ENCODE measurements around the gene STK33.

GRCh38 chr11:8573777-8574176 lies 20.3 kb downstream of the STK33 start:
- TF ChIP-seq, protein P1, sequence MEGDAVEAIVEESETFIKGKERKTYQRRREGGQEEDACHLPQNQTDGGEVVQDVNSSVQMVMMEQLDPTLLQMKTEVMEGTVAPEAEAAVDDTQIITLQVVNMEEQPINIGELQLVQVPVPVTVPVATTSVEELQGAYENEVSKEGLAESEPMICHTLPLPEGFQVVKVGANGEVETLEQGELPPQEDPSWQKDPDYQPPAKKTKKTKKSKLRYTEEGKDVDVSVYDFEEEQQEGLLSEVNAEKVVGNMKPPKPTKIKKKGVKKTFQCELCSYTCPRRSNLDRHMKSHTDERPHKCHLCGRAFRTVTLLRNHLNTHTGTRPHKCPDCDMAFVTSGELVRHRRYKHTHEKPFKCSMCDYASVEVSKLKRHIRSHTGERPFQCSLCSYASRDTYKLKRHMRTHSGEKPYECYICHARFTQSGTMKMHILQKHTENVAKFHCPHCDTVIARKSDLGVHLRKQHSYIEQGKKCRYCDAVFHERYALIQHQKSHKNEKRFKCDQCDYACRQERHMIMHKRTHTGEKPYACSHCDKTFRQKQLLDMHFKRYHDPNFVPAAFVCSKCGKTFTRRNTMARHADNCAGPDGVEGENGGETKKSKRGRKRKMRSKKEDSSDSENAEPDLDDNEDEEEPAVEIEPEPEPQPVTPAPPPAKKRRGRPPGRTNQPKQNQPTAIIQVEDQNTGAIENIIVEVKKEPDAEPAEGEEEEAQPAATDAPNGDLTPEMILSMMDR (IDR thresholded peaks at IDR 0.05 in 2 of 3, conservative IDR thresholded peaks at IDR 0.05 in 1 of 3; ENCODE audit: borderline replicate concordance in 1 of 3, insufficient read depth in 1 of 3, low read depth in 2 of 3, low read length in 2 of 3), result no peak
- no peak for TF ChIP-seq ZBTB33 (IDR thresholded peaks at IDR 0.05; ENCODE audit: extremely low read depth, insufficient replicate concordance, low read length)
- no peak for TF ChIP-seq SP1 (IDR thresholded peaks at IDR 0.05; ENCODE audit: low read depth)
- TF ChIP-seq POLR2AphosphoS5 (IDR thresholded peaks at IDR 0.05; ENCODE audit: low read depth, low read length), result no peak
- no peak for TF ChIP-seq YY1 (IDR thresholded peaks at IDR 0.05; ENCODE audit: extremely low read depth, insufficient replicate concordance, low read depth, low read length)
- TF ChIP-seq POLR2A (IDR thresholded peaks at IDR 0.05; ENCODE audit: borderline replicate concordance, extremely low read depth, insufficient read depth, insufficient read length), result no peak
- TF ChIP-seq SRF (IDR thresholded peaks at IDR 0.05; ENCODE audit: low read depth), result no peak
- TF ChIP-seq, protein P2, sequence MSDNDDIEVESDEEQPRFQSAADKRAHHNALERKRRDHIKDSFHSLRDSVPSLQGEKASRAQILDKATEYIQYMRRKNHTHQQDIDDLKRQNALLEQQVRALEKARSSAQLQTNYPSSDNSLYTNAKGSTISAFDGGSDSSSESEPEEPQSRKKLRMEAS (IDR thresholded peaks at IDR 0.05), result no peak
- no peak for TF ChIP-seq RAD21 (IDR thresholded peaks at IDR 0.05; ENCODE audit: low read depth)
- no peak for TF ChIP-seq EZH2 (IDR thresholded peaks at IDR 0.05)
- TF ChIP-seq TCF7L2 (IDR thresholded peaks at IDR 0.05; ENCODE audit: borderline replicate concordance, extremely low read depth, insufficient read depth, insufficient read length), result no peak
